H1 (cell line): ENCODE results near the gene SNX30.

ENCODE experiments used
- BACH1 ChIP-seq: IDR thresholded peaks from 2 replicates; pipeline ENCODE4 v1.6.1; 2012; ENCODE audit warnings: low read length, improper control_type of control experiment
- CHD2 ChIP-seq: IDR thresholded peaks from 2 replicates; pipeline ENCODE4 v1.6.1; 2012; ENCODE audit warnings: low read length, improper control_type of control experiment
- HDAC6 ChIP-seq: IDR thresholded peaks from one replicate; pipeline ENCODE4 v1.7.1; 2012; ENCODE audit warnings: low read depth, mild to moderate bottlenecking, inconsistent platforms, low read length, moderate library complexity
- JUN ChIP-seq: IDR thresholded peaks from 2 replicates; pipeline ENCODE4 v1.6.1; 2011; ENCODE audit warnings: low read depth, mild to moderate bottlenecking, improper control_type of control experiment, low read length
- JUND ChIP-seq: IDR thresholded peaks from 2 replicates; pipeline ENCODE4 v1.6.1; 2011; ENCODE audit warnings: mild to moderate bottlenecking, improper control_type of control experiment, low read length
- POLR2A ChIP-seq, 2 experiments: IDR thresholded peaks; 1 replicate in 1 of 2; 2 replicates in 1 of 2; pipeline ENCODE4 v1.6.1; 2011; ENCODE audit warnings: low read depth in 2 of 2, low read length in 2 of 2, mild to moderate bottlenecking in 2 of 2; ENCODE audit errors: control extremely low read depth in 1 of 2
- POLR2AphosphoS5 ChIP-seq: IDR thresholded peaks from 2 replicates; pipeline ENCODE4 v1.6.1; 2011; ENCODE audit warnings: low read depth, low read length
- TAF1 ChIP-seq: IDR thresholded peaks from 2 replicates; pipeline ENCODE4 v1.6.1; 2011; ENCODE audit warnings: mild to moderate bottlenecking, low read depth, low read length
- TF ChIP-seq, protein P1 (sequence below), 3 experiments: IDR thresholded peaks; 1 replicate in 2 of 3; 2 replicates in 1 of 3; pipeline versions ENCODE4 v1.5.1 to v1.6.1; 2011; ENCODE audit warnings: low read length in 3 of 3, mild to moderate bottlenecking in 3 of 3, inconsistent platforms in 2 of 3, low read depth in 1 of 3, moderate library complexity in 1 of 3; ENCODE audit not compliant: insufficient read depth in 1 of 3; ENCODE audit errors: control extremely low read depth in 1 of 3

DNA sequence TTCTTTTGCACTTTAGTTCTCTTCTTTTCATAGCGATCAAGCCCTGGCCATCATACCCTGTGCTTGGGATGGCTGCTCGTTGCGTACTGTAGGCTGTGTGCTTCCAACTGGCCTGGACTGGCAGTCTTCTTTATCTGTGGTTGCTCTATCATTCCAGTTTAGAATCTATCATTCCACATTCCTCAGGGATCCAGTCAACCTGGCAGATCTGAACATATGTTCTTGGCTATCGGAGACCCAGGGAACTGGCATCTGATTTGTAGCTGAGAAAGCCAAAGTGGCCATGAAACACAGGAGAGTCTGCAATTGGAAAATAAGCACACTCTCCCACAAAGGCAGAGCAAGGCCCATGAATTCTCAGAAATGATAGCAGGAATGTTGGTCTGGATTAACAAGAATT is 162.8 kb downstream of the SNX30 start:
- TF ChIP-seq TAF1 (no peak), BACH1 (no peak), CHD2 (no peak), HDAC6 (no peak), POLR2A (IDR thresholded peaks at IDR 0.05; ENCODE audit: control extremely low read depth in 1 of 2, low read depth in 2 of 2, low read length in 2 of 2) (no peak), POLR2AphosphoS5 (no peak), JUND (no peak), JUN (no peak)
- TF ChIP-seq, protein P1, sequence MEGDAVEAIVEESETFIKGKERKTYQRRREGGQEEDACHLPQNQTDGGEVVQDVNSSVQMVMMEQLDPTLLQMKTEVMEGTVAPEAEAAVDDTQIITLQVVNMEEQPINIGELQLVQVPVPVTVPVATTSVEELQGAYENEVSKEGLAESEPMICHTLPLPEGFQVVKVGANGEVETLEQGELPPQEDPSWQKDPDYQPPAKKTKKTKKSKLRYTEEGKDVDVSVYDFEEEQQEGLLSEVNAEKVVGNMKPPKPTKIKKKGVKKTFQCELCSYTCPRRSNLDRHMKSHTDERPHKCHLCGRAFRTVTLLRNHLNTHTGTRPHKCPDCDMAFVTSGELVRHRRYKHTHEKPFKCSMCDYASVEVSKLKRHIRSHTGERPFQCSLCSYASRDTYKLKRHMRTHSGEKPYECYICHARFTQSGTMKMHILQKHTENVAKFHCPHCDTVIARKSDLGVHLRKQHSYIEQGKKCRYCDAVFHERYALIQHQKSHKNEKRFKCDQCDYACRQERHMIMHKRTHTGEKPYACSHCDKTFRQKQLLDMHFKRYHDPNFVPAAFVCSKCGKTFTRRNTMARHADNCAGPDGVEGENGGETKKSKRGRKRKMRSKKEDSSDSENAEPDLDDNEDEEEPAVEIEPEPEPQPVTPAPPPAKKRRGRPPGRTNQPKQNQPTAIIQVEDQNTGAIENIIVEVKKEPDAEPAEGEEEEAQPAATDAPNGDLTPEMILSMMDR (IDR thresholded peaks at IDR 0.05; ENCODE audit: control extremely low read depth in 1 of 3, insufficient read depth in 1 of 3, low read depth in 1 of 3, low read length in 3 of 3) = no peak
